ENCODE measurements around the gene TCAF1. TPM values are rescaled to one million over a fixed set of nuclear protein-coding genes. Genes with fewer than 3 reads are reported as not detected.

Gene TCAF1
- total RNA-seq, 1 donor from 2014 or later, result 82.4 TPM

DNA sequence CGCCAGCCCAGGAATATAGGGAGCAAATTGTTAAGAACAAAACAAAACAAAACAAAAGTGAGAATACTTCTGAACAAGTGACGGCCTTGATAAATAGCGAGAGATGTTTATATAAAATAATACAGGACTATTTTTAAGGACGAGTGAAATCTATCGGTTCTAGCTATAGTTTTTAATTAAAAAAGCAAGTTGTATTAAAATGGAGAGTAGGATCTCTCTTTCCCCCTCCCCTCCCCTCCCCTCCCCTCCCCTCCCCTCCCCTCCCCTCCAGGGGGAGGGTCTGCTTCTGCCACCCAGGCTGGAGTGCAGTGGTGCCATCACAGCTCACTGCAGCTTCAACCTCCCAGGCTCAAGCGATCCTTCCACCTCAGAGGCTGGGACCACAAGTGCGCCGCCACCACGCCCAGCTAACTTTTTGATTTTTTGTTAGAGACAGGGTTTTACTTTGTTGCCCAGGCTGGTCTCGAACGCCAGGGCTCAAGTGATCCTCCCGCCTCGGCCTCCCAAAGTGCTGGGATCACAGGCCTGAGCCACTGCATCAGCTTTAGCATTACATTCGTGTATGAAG is 440 bp upstream of the TCAF1 start:
- TF ChIP-seq, protein P1, sequence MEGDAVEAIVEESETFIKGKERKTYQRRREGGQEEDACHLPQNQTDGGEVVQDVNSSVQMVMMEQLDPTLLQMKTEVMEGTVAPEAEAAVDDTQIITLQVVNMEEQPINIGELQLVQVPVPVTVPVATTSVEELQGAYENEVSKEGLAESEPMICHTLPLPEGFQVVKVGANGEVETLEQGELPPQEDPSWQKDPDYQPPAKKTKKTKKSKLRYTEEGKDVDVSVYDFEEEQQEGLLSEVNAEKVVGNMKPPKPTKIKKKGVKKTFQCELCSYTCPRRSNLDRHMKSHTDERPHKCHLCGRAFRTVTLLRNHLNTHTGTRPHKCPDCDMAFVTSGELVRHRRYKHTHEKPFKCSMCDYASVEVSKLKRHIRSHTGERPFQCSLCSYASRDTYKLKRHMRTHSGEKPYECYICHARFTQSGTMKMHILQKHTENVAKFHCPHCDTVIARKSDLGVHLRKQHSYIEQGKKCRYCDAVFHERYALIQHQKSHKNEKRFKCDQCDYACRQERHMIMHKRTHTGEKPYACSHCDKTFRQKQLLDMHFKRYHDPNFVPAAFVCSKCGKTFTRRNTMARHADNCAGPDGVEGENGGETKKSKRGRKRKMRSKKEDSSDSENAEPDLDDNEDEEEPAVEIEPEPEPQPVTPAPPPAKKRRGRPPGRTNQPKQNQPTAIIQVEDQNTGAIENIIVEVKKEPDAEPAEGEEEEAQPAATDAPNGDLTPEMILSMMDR (IDR thresholded peaks at IDR 0.05), result no peak
- Mint-ChIP-seq H3K27me3 (ENCODE audit: unreplicated experiment) (no peaks in the 10 kb centered on the region), H3K36me3 (ENCODE audit: unreplicated experiment) (no peaks in the 10 kb centered on the region), H3K4me1 (ENCODE audit: unreplicated experiment) (peaks cover 26% of the 10 kb centered on the region), H3K27ac (ENCODE audit: unreplicated experiment) (peak overlapping the region; percentile 96), H3K9me3 (ENCODE audit: unreplicated experiment) (no peaks in the 10 kb centered on the region), H3K4me3 (ENCODE audit: unreplicated experiment) (peak overlapping the region; percentile 90)
- no peak for DNase-seq (ENCODE audit: extremely low spot score, unreplicated experiment)

DNA sequence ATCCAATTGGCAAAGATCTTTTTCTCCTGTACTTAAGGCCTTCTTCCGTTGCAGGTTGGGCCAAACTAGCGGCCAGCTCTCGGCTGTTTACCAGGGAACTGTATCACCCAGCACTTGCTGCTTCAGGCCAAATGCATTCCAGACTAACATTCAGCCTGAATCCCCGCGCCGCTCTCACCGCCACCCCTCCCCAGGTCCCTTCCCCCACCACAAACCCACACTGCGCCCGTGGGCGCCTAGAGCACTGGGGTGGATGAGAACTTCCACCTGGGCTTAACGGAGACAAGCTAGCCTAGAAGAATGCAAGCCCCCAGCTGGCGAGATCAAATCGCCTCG is 676 bp downstream of the TCAF1 start:
- TF ChIP-seq, protein P1 (IDR thresholded peaks at IDR 0.05), result no peak
- Mint-ChIP-seq H3K4me3 (ENCODE audit: unreplicated experiment) (peak overlapping the region; percentile 90), H3K36me3 (ENCODE audit: unreplicated experiment) (no peaks in the 10 kb centered on the region), H3K4me1 (ENCODE audit: unreplicated experiment) (peaks cover 26% of the 10 kb centered on the region), H3K9me3 (ENCODE audit: unreplicated experiment) (no peaks in the 10 kb centered on the region), H3K27me3 (ENCODE audit: unreplicated experiment) (no peaks in the 10 kb centered on the region), H3K27ac (ENCODE audit: unreplicated experiment) (peak overlapping the region; percentile 96)
- no peak for DNase-seq (ENCODE audit: extremely low spot score, unreplicated experiment)

DNA sequence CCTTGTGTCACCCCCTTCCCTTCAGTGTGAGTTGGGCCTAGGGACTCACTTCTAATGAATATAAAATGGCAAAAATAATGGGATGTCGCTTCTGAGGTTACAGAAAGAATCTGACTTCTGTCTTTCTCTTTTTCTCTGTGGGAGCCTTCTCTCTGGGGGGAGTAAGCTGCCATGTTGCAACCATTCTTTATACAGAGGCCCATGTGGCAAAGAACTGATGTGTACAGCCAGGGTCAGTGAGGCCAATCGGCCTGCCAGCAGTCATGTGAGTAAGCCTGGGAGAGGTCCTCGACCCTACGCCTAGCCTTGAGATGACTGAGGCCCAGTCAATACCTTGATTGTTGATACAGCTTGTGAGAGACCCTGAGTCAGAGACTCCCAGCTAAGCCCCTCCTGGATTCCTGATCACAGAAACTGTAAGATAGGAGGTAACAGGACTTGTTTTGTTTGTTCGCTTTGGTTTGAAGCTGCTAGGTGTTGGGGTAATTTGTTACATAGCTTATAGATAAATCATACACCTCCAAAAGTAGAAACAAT is 1.7 kb downstream of the TCAF1 start:
- TF ChIP-seq, protein P1 (IDR thresholded peaks at IDR 0.05), result no peak
- H3K27ac Mint-ChIP-seq (ENCODE audit: unreplicated experiment), result peak overlapping the region; percentile 96
- H3K36me3 Mint-ChIP-seq (ENCODE audit: unreplicated experiment), result no peaks in the 10 kb centered on the region
- DNase-seq (ENCODE audit: extremely low spot score, unreplicated experiment), result no peak
- no peaks in the 10 kb centered on the region for H3K9me3 Mint-ChIP-seq (ENCODE audit: unreplicated experiment)
- peak overlapping the region; percentile 90 for H3K4me3 Mint-ChIP-seq (ENCODE audit: unreplicated experiment)
- H3K4me1 Mint-ChIP-seq (ENCODE audit: unreplicated experiment), result peaks cover 26% of the 10 kb centered on the region
- no peaks in the 10 kb centered on the region for H3K27me3 Mint-ChIP-seq (ENCODE audit: unreplicated experiment)

DNA sequence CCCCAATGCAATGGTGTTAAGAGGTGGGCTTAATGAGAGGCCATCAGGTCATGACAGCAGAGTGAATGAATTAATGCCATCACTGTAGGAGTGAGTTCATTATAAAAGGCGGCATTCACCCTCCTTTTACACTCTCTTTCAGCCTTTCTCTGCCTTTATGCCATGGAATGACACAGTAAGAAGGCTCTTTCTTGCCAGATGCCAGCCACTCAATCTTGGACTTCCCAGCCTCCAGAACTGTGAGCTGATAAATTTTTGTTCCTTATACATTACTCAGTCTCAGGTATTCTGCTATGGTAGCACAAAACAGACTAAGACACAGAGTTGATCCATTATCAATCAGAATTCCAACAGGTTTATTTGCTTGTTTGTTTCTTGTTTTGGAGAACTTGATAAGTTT is 3.2 kb downstream of the TCAF1 start:
- Mint-ChIP-seq H3K9me3 (ENCODE audit: unreplicated experiment) (no peaks in the 10 kb centered on the region), H3K36me3 (ENCODE audit: unreplicated experiment) (peaks cover 4% of the 10 kb centered on the region), H3K4me1 (ENCODE audit: unreplicated experiment) (peaks cover 26% of the 10 kb centered on the region), H3K4me3 (ENCODE audit: unreplicated experiment) (no peak overlapping the region), H3K27ac (ENCODE audit: unreplicated experiment) (no peak overlapping the region), H3K27me3 (ENCODE audit: unreplicated experiment) (no peaks in the 10 kb centered on the region)
- TF ChIP-seq, protein P1 (IDR thresholded peaks at IDR 0.05), result no peak
- no peak for DNase-seq (ENCODE audit: extremely low spot score, unreplicated experiment)

DNA sequence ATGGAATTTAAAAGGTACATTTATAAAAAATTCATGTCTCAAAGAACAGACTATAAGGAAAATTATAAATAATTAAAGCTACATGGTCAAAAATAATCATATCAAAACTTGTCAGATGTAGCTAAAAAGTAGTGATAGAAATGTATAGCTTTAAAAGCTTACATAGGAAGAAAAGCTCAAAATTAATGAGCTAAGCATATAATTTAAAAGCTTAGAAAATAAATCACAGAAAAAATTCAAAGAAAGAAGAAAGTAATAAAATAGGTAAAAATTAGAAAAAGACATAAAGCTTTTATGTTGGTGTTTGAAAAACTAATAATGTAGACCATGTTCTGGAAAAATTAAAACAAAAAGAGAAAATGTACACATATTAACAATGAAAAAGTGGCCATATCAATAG is 5.3 kb downstream of the TCAF1 start:
- Mint-ChIP-seq H3K4me3 (ENCODE audit: unreplicated experiment) (no peak overlapping the region), H3K9me3 (ENCODE audit: unreplicated experiment) (peaks cover 4% of the 10 kb centered on the region), H3K4me1 (ENCODE audit: unreplicated experiment) (peaks cover 23% of the 10 kb centered on the region), H3K27me3 (ENCODE audit: unreplicated experiment) (no peaks in the 10 kb centered on the region), H3K27ac (ENCODE audit: unreplicated experiment) (no peak overlapping the region), H3K36me3 (ENCODE audit: unreplicated experiment) (peaks cover 12% of the 10 kb centered on the region)
- TF ChIP-seq, protein P1 (IDR thresholded peaks at IDR 0.05), result no peak
- no peak for DNase-seq (ENCODE audit: extremely low spot score, unreplicated experiment)

All from osteocyte (in vitro differentiated cells).